Measurements from ENCODE around the gene PPP3CA. TPM values are rescaled to one million over a fixed set of nuclear protein-coding genes. Genes with fewer than 3 reads are reported as not detected.
"Not testable (repeated sequence)": the region's sequence is repeated elsewhere in the genome, so short reads cannot be mapped to it uniquely, and the experiment has no call there.

The PPP3CA gene
- total RNA-seq, 1 donor, result 64.4 TPM

DNA sequence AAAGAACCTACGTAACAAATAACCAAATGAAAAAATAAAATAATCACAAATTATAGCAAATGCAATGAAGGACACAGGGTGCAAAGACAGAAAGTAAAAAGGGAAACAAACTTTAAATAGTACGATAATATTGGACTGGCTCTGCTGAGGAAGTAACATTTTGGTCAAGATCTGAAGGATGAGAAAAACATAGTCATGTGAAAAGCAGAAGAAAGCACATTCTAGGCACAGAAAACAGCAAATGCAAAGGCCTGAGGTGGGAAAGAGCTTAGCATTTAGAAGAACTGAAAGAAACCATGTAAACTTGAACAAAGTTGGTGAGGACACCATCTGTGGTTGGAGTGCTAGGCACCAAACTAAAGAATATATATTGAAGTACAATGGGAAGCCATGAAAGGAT, 111.2 kb downstream of the PPP3CA start:
- no peak for TF ChIP-seq CTCF (IDR thresholded peaks at IDR 0.05; ENCODE audit: insufficient read depth, low read length)
- no peak overlapping the region for H3K4me3 ChIP-seq (ENCODE audit: low read depth, low read length)
- DNase-seq (ENCODE audit: low read depth), result no peak

DNA sequence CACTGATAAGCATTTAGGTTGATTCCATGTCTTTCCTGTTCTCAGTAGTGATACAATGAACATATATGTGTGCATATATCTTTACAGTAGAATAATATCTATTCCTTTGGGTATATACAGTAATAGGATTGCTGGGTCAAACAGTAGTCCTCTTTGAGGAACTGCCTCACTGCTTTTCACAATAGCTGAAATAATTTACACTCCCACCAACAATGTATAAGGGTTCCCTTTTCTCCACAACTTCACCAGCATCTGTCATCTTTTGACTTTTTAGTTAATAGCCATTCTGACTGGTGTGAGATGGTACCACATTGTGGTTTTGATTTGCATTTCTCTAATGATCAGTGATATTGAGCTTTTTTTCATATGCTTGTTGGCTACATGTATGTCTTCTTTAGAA, 113.2 kb downstream of the PPP3CA start:
- not testable (repeated sequence) for DNase-seq (ENCODE audit: low read depth); H3K4me3 ChIP-seq (ENCODE audit: low read depth, low read length)

GRCh38 chr4:101232074-101232776, 115.1 kb downstream of the PPP3CA start:
- DNase-seq (ENCODE audit: low read depth), result peak; percentile 90
- H3K4me3 ChIP-seq (ENCODE audit: low read depth, low read length), result no peak overlapping the region
- peak; percentile 1 for TF ChIP-seq CTCF (IDR thresholded peaks at IDR 0.05; ENCODE audit: insufficient read depth, low read length)

- DNase-seq (ENCODE audit: low read depth), result peak; percentile 45
- TF ChIP-seq CTCF (IDR thresholded peaks at IDR 0.05; ENCODE audit: insufficient read depth, low read length), result peak; percentile 44
- no peak overlapping the region for H3K4me3 ChIP-seq (ENCODE audit: low read depth, low read length)
Measured at GRCh38 chr4:101230801-101231426, 116.4 kb downstream of the PPP3CA start.

DNA sequence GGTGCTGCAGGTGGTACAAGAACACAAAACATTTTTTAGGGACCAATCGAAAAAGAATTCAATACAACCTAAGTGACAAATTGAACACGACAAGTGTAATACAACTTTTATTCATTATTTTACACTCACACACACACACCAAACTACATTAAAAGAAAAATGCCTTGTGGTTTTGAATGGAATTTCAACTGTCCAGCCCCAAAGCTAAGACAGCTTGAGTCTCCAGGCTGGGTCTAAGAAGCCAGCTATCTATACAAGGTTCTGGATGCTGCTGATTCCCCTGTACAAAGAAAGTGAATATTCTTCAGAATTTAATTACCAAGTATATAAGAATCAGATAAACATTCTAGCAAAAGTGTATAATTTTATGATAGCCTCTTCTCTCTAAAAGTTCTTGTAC, 118.2 kb downstream of the PPP3CA start:
- no peak overlapping the region for H3K4me3 ChIP-seq (ENCODE audit: low read depth, low read length)
- DNase-seq (ENCODE audit: low read depth), result peak; percentile 64
- TF ChIP-seq CTCF (IDR thresholded peaks at IDR 0.05; ENCODE audit: insufficient read depth, low read length), result no peak

- TF ChIP-seq CTCF (IDR thresholded peaks at IDR 0.05; ENCODE audit: insufficient read depth, low read length), result no peak
- no peak for DNase-seq (ENCODE audit: low read depth)
- no peak overlapping the region for H3K4me3 ChIP-seq (ENCODE audit: low read depth, low read length)
Measured at GRCh38 chr4:101227715-101228114, 119.6 kb downstream of the PPP3CA start.

- DNase-seq (ENCODE audit: low read depth), result no peak
- no peak overlapping the region for H3K4me3 ChIP-seq (ENCODE audit: low read depth, low read length)
- no peak for TF ChIP-seq CTCF (IDR thresholded peaks at IDR 0.05; ENCODE audit: insufficient read depth, low read length)
Measured at GRCh38 chr4:101224358-101225218, 122.7 kb downstream of the PPP3CA start.

Measured in fibroblast of the aortic adventitia (primary cell).